HG03045 (cell line): ENCODE results near the gene USHBP1.

ENCODE experiments used
- ATAC-seq: cut with Tn5 transposase; IDR thresholded peaks from one replicate; pipeline ENCODE4 v1.9.1; 2021; ENCODE audit warnings: mild to moderate bottlenecking, moderate library complexity; ENCODE audit not compliant: unreplicated experiment

The USHBP1 gene, protein sequence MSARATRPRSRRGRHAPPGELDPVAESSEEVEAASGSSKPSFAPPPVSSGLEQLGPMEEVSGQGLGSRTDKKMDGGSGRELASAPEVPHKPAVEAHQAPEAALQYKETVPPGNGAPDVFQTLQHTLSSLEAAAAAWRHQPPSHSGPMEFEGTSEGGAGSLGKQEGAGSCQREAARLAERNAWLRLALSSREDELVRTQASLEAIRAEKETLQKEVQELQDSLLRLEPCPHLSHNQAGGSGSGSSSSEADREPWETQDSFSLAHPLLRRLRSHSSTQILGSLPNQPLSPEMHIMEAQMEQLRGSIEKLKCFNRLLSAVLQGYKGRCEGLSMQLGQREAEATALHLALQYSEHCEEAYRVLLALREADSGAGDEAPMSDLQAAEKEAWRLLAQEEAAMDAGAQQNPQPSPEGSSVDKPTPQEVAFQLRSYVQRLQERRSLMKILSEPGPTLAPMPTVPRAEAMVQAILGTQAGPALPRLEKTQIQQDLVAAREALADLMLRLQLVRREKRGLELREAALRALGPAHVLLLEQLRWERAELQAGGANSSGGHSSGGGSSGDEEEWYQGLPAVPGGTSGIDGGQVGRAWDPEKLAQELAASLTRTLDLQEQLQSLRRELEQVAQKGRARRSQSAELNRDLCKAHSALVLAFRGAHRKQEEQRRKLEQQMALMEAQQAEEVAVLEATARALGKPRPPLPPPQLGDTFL

DNA sequence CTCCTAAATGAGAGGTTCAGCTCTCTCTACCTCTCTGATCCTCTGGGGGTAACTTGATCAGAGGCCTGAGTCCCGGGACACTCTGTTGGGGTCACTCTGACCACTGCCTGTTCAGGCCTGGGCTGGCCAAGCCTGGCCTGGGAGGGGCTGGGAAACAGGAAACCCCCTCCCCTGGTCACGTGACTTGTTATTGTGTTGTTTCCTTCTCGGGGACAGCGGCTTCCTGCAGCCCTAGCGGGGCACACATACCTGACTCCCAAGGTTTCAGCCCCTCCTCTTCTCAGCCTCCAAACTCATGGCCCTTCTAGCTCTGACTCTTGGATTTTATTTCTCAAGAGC lies at the start of gene USHBP1:
Gene USHBP1, minus strand, starts transcription at position 105 of the 339 bp plus-strand sequence. CDS start 446 bp downstream, outside the sequence.
- no peak for ATAC-seq

DNA sequence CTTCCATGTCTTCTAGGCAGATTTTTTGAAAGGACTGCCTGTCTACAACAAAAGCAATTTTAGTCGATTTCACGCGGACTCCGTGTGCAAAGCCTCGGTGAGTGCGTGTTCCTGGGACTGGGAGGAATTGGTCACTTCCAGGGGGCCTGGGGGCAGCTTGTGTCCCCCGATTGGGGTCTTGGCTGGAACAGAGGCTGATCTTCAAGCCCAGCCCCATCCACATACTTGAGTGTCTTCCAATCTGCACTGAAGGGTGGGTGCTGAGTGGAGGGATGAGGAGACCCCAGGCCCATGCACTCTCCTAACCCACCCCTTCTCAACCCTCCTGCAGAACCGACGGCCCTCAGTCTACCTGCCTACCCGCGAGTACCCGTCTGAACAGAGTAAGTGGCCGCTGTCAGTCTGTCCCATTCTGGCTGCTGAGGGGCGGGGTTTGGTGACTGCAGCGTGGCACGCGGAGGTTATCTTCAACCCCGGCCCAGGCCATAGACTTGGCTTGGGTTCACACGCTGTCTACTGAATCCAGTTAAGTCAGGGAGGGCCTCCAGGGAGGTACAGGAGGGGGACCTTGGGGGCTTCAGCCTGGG lies 49.6 kb upstream of the USHBP1 start:
- no peak for ATAC-seq

DNA sequence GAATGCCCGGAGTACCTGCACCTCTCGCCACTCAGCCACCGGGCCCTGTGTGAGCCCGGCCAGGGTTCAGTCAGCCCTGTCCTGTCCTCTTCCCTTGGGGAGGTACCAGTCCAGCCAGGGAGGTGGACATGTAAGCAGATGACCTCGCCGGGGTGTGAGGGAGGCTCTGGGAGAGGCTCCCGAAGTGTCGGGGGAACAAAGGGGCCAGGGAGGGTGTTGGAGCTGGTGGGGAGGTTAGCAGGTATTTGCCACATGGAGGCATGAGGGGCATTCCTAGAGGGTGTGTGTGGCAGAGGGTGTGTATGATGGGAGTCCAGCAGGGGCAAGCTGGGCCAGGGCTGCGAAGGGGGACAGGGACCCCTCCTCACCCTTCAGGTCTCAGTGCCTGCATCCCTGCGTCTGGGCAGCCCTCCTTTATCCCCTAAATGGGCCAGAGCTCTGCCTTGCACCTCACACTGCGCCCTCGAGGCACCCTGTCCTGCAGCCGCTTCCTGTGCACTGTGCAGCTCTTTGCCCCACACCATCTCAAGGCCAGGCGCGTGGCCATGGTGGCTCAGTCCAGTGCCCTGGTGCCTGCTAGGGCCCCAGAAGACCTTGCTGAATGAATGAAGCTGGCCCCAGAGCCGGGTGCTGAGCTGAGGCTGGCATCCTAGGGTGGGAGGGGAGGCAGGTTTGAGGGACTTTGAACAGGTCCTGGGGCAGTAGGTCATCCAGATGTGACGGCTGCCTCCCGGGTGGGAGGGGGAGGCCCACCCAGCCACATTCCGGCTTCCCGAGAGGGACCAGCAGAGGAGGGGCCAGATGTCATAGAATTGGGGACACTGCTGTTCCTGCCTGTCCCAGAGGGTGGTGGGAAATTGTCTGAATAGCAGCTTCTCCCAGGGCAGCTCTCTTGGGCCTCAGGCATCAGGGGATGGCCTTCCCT lies 47.9 kb upstream of the USHBP1 start:
- ATAC-seq: no peak

DNA sequence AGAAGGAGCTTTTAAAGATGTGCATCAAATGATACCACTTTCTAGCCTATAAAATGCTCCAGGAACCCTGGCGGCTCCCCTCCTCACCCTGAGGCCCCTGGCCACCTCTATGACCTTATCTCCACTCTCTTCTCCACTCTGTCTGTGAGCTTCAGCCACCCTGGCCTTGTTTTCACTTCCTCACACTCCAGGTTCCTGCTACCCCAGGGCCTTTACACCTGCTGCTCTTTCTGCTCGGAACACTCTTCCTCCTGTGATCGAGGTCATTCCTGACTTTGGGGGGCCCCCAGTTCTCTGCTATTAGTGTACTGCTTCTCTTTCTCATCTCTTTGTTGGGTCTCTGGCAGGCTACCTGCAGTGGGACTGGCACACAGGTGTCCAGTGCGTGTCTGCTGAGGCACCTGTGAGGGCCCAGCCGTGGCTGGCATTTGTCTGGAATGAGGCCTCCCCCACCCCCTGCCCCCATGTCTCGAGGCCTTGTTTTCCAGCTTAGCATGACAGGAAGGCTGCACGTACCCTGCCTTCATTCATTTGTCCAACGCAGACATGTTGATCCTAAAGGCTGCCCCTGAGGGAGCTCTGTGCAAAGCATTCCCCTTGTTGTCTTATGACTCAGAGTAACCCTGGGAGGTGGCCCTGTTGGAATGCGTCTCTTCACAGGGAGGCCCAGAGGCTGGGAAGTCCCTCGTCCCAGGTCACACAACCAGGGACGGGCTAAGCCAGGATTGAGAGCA lies 47.1 kb upstream of the USHBP1 start:
- ATAC-seq: no peak

DNA sequence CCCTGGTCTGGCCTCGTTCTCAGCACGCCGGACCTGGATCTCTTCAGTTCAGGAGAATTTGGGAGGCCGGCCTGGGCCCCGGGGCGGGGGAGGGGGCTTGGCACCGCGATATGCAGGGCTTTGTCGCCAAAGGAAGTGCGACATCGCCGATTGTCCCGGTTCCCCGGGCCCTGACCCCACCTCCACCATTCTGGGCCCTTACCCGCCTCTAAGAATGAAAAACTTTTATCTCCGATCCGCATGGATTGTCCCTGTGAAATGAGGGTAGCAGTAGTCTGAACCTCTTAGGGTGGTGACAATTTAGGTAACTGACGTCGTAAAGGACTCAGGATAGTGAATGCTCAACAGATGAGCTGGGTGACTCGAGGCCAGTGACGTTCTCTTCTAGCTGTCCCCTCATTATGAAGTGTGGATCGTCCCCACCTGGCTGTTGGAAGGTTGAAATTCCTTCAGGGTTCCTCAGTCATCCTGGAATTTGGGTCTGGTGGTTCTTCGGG lies 45.5 kb upstream of the USHBP1 start:
- no peak for ATAC-seq

DNA sequence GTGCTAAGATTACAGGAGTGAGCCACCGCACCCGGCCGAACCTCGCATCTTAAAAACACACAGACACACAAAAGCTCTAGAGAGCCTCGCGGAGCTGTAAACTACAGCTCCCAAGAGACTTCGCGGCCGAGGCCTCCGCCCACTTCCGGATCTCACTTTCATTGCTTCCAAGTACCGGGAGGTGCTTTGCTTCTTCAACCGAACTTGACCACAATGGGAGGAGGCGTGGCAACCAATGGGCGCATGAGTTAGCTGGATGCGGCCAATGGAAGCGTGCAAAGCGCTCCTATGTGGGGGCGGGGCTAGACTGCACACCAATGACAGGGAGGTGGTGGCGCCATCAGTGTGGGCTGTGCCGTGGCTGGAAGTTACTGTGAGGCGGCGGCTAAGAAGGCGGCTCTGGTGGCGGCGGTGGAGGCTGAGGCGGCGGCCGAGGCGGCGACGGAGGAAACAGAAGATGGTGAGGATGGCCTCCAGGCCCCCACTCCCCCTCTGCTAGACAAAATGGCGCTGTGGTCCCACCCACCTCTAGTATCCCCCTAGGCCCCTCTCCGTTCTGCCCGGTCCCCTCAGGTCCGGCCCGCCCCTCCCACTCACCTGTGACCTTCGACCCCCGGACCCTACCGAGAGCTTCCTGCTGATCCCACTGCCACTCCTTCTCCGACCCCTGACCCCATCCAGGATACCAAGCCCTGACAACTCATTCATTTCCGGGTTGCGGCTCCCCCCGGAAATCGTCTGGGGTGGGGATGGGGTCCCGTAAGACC lies 44.8 kb upstream of the USHBP1 start, which contains the start of gene DDA1:
Gene DDA1, plus strand, starts transcription at position 366 of the 767 bp plus-strand sequence. Its CDS starts 92 bp downstream, at position 458.
- ATAC-seq: peak; percentile 64

DNA sequence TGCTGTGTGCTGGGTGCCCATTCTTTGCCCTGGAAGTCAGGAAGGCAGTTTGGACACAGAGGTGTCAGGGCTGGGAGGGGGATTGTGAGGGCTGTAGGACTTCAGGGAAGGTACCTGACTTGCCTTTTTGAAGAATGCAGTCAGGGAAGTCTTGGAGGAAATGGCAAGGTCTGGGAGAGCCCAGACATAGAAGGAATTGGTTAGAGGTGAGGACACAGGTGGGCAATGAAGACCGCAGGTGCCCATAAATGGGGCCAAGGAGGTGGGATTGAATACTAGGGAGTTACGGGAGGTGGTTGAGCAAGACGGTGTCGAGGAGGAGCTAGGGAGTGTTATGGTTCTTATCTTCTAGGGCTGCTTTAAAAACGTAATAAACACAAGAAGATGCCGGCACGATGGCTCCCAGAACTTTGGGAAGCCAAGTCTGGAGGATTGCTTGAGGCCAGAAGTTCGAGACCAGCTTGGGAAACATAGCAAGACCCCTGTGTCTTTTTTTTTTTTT lies 43.4 kb upstream of the USHBP1 start:
- ATAC-seq: no peak

DNA sequence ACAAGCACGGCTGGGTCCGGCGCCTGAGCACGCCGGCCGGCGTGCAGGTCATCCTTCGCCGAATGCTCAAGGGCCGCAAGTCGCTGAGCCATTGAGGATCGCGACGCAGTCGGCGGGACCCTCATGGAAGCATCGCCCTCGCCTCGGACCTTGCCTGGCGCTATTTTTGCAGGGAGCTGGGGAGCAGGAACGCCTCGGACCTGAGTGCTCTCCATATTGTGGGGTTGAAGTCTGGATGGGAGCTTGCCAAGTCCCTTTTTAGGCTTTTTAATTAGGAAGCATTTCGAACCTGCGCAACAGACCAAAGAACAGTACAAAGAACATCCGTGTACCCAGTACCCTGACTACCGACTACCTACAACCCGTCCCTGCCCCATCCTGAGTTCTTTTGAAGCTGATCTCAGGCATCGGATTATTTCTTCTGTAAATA lies 41.8 kb upstream of the USHBP1 start:
- no peak for ATAC-seq

DNA sequence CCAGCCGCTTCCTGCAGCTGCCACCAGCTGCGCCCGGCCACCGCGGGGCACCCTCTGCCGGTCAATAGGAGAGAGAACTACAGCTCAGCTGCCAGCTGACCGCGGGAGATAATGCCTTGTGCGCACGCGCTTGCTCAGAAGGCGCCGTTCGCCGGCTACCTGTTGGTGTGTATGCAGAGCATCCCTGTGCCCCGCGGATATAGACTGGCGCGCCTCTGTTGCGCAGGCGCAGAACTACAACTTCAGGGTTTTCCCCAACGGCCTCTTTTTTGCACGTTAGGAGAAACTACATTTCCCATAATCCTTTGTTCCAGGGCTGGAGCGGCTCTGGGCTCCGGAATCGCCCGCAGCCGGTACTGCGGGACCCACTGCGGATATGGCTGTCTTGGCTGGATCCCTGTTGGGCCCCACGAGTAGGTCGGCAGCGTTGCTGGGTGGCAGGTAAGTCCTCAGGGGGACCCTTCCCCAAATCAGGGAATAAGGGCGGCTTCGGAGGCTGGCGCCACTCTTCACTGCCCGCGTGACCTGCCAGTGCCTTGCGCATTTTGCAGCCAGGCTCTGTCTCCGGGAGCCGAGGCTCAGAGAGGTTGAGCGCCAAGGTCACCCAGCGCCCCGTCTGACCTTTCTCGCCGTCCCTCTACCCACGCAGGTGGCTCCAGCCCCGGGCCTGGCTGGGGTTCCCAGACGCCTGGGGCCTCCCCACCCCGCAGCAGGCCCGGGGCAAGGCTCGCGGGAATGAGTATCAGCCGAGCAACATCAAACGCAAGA lies 41.2 kb upstream of the USHBP1 start, which contains the start of gene MRPL34:
Gene MRPL34, plus strand, starts transcription at position 356 of the 768 bp plus-strand sequence. Its CDS starts 21 bp downstream, at position 377.
- ATAC-seq: peak; percentile 52

DNA sequence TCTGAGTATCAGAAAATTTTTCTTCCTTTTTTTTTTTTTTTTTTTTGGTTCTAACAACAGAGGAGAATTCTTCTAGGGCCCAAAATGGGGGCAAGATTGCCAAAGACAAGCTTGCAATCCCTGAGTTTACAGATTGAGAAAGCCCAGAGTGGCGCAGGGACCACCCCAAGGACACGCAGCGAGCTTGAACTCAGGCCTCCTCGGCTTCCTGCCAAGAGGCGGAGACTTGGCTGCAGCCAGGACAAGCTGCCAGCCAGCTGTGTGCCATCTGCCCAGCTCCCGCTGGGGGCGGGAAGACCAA lies 40.6 kb upstream of the USHBP1 start:
- no peak for ATAC-seq

DNA sequence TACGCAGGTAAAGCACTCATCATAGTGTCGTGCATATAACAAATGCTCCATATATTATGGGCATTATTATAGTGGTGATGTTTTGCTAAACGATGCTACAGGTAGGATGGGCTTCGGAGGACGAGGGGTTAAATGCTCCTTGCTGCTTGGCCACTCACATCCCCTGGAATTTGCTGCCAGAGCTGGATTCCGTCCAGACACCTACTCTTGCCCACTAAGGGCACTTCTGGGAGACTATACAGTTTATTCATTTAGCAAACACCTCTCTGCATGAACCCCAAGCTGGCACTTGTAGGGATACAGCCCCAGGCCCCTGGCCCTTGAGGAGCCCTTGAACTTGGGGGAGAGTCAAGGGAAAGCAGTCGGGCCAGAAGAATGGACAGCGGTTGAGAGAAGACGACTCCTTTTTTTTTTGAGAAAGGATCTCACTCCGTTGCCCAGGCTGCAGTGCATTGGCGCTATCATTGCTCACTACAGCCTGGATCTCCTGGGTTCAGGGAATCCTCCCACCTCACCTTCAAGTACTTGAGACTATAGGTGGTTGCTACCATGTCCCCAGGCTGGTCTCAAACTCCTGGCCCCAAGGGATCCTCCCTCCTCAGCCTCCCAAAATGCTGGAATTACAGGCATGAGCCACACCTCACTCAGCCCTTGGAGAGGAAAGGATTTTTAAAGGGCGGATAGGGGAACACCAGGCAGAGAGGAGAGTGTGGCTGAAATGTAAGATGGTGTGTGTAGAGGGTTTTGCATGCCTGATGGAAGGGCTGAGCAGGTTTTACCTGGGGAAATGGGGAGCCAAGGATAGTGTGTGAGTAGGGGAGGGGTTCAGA lies 40.1 kb upstream of the USHBP1 start:
- ATAC-seq: no peak

DNA sequence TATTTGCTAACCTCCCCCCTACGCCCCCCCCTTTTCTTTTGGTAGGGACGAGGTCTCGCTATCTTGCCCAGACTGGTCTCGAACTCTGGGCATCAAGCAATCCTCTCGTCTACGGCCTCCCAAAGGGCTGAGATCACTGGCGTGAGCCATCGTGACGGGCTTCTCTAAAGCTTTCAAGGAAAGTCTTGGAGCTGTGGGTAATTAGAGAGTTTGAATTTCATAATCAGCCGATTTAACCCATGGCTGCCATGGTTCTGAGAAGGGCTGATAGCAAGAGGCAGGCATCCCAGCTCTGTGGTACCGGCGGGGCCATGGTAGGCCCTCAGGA lies 39.4 kb upstream of the USHBP1 start:
- no peak for ATAC-seq

DNA sequence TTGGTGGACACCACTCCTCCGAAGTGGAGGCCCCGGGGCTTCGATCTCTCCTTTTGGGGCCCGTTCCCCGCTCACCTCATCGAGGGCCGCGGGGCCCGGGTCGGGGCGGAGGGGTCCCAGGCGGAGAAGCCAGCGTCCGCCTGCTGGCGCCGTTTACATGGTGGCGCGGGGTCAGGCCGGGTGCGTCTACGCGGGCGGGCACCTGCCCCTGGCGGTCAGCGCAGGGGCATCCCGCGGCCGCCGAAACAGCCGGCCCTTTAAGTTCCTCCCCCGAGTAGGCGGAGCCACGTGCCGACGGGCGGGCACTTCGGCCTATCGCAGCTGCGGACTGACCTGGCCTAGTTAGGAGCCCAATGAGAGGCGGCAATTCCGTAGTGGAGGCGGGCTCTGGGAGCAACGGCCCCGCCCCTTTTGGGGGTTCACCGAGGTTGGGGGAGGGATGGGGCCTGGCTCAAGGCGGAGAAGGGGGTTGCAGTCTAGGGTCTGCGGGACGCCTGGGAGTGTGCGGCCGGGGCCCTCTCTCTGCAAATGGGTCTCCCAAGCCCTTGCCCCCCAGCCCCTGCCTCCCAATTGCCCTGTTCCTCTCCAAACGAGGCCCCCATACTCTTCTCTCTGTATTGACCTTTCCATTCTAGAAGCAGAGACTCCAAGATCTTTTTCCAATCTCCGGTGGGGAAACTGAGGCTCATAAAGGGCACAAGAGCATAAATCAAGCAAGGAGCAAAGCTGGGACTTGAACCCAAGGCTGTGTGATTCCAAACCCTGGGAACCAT lies 38.8 kb upstream of the USHBP1 start, which contains the start of gene ABHD8:
Gene ABHD8, minus strand, starts transcription at position 259 of the 773 bp plus-strand sequence. CDS start 1,809 bp downstream, outside the sequence.
- ATAC-seq: peak; percentile 57

DNA sequence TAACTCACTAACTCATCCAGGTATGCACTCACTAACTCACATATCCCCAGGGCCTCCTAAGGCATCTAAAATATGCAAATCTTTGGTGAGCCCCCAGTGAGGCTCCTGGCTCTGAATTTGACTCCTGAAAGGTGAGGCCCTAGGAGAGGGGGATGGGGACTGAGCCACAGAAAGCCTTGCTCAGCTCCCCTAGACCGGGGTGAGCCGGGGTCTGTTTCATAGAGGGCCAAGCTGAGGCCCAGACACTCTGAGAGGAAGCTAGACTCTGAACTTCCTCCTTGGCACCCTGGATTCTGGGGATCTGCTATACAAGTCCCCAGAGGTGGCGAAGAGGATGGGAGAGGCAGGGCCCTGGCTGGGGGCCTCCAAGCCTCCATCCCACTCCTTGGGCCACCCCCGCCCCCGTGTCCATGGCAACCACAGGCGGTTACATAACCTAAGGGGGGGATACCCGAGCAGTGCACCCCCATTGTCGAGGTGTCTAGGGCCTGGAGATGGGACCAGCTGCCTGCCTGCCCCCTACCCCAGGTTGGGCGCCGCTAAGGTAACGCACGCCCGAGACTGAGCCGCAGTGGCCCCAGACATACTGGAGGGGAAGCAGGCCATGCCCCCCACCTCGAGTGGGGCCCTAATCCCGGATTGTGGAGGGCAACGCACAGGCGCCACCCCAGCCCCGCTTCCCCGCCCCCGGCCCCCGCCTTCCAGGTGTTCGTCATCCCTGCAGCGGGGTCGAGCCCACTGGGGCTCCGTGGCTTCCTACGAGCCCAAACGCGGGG lies 38.0 kb upstream of the USHBP1 start:
- ATAC-seq: no peak

DNA sequence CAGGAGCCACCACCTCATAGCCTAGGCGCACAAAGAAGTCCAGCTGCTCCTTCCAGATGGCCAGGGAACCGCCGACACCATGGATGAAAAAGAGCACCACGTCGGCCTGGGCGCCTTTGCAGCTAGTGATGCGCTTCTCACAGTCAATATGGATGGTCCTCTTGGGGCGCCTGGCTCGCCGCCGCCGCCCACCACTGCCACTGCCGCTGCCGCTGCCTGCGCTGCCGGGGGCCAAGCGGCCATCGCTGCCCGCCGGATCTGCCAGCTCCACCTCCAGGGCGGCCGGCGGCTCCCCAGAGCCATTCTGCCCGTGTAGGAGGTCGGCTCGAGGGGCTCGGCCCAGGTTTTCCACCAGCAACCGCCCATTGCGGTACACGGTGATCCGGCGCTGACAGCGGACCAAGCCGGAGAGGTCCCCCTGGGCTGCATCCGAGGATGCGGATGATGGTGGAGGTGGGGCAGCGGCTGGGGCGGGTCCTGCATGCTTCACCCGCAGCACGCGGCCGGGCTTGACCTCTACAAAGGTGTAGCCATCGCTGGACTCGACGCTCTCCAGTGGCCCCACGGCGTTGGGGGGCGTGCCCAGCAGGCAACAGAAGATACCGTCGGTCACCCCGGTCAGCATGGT lies 36.6 kb upstream of the USHBP1 start:
- ATAC-seq: no peak
